HG02870 (cell line): ENCODE results near the gene CAMSAP1.

ENCODE experiments used
- ATAC-seq: cut with Tn5 transposase; IDR thresholded peaks from one replicate; pipeline ENCODE4 v1.9.1; 2021; ENCODE audit warnings: mild to moderate bottlenecking, moderate library complexity; ENCODE audit not compliant: unreplicated experiment

Gene CAMSAP1

GRCh38 chr9:135884328-135885035, 22.9 kb downstream of the CAMSAP1 start:
- no peak for ATAC-seq

GRCh38 chr9:135883410-135884089, 23.8 kb downstream of the CAMSAP1 start:
- ATAC-seq: no peak

- no peak for ATAC-seq
Measured at GRCh38 chr9:135882011-135882410, 25.3 kb downstream of the CAMSAP1 start.

GRCh38 chr9:135880438-135880837, 26.9 kb downstream of the CAMSAP1 start:
- no peak for ATAC-seq

- ATAC-seq: no peak
Measured at GRCh38 chr9:135879619-135880018, 27.7 kb downstream of the CAMSAP1 start.

GRCh38 chr9:135879237-135879601, 28.1 kb downstream of the CAMSAP1 start:
- ATAC-seq: no peak

GRCh38 chr9:135878528-135879236, 28.7 kb downstream of the CAMSAP1 start:
- no peak for ATAC-seq

- ATAC-seq: no peak
Measured at GRCh38 chr9:135877791-135878527, 29.4 kb downstream of the CAMSAP1 start.

GRCh38 chr9:135876936-135877335, 30.4 kb downstream of the CAMSAP1 start:
- no peak for ATAC-seq

- no peak for ATAC-seq
Measured at GRCh38 chr9:135874859-135875258, 32.5 kb downstream of the CAMSAP1 start.

GRCh38 chr9:135869909-135870308, 37.4 kb downstream of the CAMSAP1 start:
- ATAC-seq: no peak

- no peak for ATAC-seq
Measured at GRCh38 chr9:135865531-135865930, 41.8 kb downstream of the CAMSAP1 start.

- ATAC-seq: no peak
Measured at GRCh38 chr9:135864447-135865049, 42.8 kb downstream of the CAMSAP1 start.

- ATAC-seq: no peak
Measured at GRCh38 chr9:135862809-135863208, 44.5 kb downstream of the CAMSAP1 start.

- no peak for ATAC-seq
Measured at GRCh38 chr9:135858491-135859185, 48.7 kb downstream of the CAMSAP1 start.

- no peak for ATAC-seq
Measured at GRCh38 chr9:135857843-135858242, 49.5 kb downstream of the CAMSAP1 start.

GRCh38 chr9:135857371-135857786, 50.0 kb downstream of the CAMSAP1 start:
- no peak for ATAC-seq

- ATAC-seq: no peak
Measured at GRCh38 chr9:135851748-135852147, 55.6 kb downstream of the CAMSAP1 start.

GRCh38 chr9:135850737-135851136, 56.6 kb downstream of the CAMSAP1 start:
- ATAC-seq: no peak

GRCh38 chr9:135849181-135849580, 58.2 kb downstream of the CAMSAP1 start:
- no peak for ATAC-seq
